Activated CD4-positive, alpha-beta T cell treated with anti-CD3 and anti-CD28 coated beads, Interleukin-10, Interleukin-2, amounts not matched to agents 100 ng/mL and 50 ng/mL, durations not matched to agents 16 hours and 8 hours (primary cell): ENCODE data around the gene ERG.

Experiments used
- DNase-seq: peaks from one replicate; pipeline ENCODE4 v3.0.0-alpha.2; 2020

The ERG gene

DNA sequence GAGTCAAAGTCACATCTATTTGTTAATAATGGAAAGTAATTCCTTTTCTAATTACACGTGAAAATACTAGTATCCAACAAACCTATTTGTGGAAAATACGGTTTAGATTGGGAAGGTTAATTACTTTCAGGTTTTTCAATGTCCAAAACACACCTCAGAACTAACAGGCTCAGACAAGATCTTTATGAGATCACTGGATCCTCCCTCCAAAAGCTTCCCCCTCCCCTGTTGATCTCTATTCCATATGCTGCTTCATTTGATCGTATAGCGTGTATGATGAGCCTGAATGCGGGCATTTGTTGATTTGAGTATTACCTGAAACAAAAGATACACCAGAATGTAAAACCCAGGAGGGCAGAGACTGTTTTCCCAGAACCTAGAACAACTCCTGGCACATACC, 26.5 kb downstream of the ERG start:
- DNase-seq: no peak

DNA sequence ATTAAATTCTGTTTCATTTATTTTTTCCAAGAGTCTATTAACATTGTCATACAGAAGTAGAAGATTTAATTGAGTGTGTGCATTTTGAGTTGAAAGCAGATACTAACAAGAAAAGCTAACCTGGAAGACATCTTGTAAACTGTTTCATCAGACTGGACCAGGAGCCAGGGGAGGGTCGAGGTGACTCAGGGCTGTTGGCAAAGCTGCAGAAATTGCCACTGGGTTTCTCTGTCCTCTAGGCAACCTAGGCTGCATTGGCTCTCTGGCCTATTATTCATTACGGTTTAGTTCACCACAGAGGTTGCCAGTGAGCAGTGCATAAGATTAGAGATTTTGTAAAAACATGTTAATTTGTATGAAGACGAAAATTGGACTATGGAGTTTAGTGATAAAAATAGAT, 27.5 kb downstream of the ERG start:
- DNase-seq: no peak

DNA sequence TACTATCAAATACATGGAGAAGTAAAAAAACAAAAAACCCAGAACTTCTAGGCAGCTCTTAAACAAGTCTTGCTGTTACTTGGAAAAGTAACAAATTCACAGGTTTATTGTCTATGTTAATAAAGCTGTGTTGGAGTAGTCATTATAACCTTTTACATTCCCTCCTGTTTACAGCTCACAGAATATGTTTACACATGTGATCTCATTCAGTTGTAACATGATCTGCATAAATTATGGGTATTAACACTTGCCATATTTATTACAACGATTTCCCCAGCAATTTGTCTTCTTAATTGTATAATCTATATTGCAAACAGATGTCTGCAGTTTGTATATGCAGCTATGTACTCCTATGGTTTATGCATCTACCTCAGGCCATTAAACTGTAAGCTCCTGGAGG, 28.6 kb downstream of the ERG start:
- DNase-seq: no peak

DNA sequence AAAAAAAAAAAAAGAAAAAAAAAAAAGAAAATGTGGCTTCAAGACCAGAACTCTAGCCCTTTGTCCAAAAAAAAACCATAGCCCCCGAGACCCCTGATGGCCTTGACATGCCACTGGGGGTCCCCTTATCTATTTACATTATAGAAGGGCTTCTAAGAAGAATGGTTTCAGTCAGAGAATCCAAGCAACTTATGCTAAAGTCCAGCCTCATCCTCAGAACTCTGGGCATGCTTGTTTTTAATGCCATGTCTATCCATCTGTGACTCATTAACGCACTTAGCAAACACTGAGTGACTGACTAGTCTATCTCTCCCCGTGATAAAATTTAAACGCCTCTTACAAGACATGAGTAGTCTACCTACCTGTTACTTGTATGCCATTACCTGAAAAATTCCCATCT, 29.3 kb downstream of the ERG start:
- DNase-seq: no peak

DNA sequence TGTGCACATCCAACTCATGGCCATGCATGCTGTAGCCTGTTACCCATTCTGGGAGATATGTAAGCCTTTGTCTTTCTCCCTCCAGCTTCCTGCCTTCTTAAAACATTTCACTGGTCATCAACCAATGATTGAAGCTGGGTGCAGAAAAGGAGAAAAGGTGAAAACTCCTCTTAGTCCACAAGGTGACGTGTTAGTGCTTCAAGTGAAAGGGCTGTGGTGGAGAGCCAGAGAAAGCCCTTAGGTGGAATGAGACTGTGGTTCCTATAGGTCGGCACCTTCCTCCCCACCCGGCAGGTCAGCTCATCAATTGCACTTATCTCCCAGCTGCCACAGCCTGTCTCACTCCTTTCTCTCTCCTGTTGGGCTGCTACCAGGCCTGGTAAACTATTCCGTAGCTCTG, 30.4 kb downstream of the ERG start:
- DNase-seq: no peak

DNA sequence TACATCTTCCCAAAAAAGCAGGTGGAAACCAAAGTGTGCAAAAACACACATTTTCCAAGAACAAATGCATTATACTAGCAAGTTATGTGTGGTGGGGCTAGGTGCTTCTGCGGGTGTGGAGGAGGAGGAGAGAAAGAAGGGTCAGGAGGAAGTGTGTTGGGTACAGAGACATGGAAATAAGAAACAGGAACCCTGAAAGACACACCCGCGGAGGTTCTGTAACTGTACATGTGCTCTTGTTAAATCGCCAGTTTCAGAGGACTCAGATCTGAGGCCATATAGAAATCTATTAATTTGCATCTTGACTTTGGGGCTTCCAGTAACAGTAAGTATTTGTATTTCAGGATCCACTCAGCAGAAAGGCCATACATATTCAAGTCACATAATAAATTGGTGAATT, 30.9 kb downstream of the ERG start:
- DNase-seq: no peak

DNA sequence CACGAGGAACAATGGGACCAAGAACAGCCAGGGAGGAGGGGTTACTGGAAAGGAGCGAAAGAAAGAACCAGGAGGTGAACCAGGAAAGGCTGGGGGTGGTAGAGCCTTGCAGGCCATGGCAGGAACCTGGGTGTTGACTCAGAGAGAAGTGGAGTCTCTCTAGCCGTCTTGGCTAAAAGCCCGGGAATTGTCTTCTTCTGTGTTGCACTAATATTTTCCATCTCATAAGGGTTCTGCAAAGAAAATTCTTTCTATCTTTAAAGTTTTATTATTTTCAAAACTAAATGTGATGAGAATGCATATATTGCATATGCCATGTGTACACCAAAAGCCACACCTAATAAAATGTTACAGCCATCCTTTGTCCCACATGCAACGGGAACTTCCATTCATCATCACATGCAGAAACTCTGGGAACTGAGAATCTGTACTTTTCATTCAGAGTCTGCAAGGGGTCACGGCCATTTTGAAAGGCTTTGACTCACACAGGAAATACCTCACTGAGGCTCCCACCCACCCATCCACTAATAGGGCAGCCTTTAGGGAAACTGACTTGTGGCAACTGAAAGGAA, 38.0 kb downstream of the ERG start:
- DNase-seq: no peak

DNA sequence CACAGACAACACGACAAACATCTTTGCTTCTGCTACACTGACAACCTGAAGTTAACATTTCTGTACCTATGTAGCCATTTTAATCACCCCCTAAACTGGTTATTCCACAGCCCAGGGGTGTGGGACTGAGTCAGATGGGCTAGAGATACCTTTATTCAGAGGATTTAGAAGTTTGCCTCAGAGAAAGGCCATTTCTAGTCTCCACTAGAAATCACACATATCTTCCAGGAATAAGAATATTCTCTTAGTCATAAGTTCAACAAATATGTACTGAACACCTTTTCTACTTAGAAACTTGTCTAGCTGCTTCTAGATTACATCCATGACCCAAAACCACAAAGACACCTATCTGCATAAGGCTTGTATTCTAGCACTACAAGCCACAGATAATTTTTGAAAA, 38.8 kb downstream of the ERG start:
- DNase-seq: no peak

DNA sequence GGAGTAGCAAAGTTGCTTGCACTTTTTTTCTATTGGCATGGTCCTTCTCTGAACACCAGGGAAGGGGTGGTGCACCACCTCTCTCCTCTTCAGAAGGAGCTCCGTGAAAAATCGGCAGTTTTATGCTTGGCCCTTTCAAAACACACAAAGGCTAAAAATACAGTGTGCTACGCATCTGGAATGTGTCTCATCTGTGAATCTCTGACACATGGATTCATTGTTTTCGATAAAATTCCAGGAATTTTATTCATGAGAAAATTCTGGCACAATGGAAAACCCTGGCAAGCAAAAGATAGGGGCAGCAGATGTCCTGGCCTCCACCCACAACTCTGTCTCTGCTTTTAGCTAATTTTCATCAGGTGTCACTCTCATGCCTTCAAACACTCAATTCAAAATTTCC, 42.9 kb downstream of the ERG start:
- no peak for DNase-seq

DNA sequence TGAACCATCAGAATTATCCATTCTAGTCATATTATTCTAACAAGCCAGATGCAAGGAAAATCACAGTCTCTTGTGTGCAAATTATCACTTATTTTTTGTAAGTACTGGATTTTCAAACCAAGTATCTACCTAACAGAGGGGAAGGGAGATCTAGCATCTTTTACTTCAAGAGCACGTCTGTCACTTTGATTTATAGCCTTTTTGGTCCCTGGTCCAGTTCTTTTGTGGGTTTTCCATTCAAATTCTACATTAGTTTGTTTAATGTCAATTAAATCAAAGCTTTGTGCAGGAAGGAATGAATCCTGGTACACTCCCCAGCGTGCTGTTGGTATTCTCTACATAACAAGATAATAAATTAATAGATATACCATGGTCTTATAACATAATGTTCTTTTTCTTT, 43.6 kb downstream of the ERG start:
- no peak for DNase-seq

DNA sequence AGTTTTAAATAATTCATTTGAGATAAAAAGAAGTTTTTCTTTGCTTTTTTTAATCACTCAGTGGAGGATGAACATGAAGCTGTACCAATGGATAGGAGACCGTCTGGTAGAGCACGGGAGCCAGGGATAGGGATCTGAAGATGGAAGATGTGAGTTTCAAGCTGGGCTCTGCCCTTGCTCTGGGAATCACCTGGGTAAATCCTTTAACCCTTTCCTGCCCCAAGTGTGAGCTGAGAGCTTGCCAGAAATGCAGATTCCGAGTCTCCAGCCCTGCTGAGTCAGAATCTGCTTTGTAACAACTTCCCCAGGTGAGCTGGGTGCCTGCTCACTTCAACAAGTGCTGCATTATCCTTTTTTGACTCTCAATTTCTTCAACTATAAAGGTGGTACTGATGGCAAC, 44.1 kb downstream of the ERG start:
- no peak for DNase-seq

DNA sequence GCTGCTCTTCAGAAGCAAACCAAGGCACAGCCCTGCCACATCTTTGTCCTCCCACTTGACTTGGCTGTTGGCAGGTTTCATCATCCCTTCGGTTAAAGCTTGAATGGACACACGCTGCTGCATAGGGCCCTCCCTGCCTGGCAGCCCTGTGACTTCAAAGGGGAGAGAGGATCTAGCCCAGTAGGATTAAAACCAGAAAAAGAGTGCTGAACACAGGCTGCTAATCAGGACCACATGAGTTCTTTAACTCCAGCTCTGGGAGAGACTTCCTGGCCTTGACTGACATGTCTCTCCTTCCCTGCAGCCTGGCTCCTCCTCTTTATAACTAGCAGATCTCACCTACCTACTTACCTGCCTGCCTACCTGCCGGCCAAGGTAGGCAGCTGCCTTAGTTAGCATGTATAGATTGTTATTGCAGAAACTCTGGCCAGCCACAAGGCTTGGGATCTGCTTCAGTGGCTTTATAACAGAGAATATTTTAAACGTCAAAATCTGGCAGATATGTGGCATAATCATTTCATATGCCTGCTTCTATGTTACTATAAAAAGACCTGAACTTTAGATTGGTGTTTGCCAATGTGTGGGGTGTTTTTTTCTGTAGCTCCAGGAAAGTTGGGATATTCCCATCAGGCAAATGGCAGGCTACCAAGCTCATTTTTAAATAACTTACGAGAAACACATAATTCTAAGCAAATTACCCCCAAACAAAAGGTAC, 49.4 kb downstream of the ERG start:
- DNase-seq: no peak

DNA sequence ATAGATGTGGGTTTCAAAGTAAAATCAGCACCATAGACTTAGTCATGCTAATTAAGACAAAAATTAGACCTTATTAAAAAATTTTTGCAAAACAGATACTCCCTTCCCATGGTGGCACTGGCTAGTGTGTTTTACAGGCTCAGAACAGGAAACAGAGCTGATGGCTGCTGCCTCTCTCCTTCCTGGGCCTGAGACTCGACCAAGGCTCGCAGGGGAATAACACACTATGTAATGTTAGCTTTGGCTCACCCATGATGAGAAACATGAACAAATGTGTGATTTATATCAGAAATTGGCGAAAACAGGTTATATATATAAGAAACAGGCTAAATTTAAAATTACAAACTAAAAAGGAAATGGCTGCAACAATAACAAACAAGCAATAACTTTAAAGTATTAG, 50.7 kb downstream of the ERG start:
- no peak for DNase-seq

DNA sequence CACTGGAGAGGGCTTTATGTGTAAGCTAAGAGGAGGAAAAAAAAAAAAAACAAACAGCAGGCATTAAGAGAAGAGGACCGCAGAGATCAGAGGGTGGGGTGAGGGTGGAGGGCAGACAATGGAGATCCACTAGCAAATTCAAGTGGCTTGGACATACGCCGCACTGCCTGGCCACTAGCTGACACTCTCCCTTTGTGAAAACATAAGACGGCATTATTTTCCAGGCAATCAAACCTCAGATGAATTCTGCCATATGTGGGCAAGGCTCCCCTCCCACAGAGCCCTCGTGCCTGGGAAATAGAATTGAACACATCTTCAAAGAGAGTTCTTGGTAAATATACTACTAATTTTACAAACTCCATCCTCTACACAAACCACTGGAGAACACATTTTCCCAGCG, 53.6 kb downstream of the ERG start:
- DNase-seq: no peak

DNA sequence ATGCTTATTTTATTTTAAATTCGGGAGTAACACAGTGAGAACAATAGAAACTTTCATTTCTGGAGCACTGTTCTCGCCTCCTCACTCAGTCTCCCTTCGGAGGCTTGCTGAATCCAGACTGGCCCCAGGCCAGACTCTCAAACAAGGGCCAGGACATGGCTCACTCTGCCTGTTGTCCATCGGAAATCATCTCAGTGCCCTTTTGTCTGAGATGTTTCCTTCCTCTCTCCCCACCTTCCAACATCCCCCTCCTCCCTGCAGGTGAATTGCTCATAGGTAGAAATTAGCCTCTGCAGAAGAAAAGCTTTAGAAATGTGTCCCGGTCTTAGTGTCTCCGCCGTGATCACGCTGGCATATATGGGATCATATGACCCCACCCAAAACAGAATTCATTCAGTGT, 55.2 kb downstream of the ERG start:
- DNase-seq: no peak

DNA sequence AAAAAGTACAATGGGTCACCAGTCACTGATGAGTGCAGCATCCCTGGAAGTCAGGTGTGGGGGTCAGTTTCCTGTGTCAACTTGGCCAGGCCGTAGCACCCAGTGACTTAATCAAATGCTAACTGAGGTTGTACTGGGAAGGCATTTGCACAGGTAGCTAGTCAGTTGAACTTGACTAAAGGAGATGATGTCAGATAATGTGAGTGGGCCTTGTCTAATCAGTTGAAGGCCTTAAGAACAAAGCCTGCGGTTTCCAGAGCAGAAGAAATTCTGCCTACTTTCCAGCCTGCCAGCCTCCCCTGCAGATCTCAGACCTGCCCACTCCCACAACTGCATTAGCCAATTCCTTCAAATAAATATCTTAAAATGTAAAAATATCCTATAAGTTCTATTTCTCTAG, 57.1 kb downstream of the ERG start:
- no peak for DNase-seq

DNA sequence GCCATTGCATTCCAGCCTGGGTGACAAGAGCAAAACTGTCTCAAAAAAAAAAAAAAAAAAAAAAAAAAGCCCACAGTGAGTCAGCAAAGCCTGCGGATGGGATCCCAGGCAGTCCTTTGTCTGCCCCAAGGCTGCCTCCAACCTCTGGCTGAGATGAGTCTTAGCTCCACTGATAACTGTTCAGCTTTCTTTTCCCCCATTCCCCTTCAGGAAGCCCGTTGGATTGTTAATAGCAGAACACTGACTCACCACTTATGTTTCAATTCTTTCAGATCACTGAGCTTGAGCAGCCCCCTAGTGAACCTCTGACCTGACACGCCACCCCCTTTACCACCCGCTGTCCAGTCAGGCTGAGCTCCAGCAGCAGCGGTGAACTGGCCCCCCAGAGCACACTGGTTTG, 57.5 kb downstream of the ERG start:
- no peak for DNase-seq

DNA sequence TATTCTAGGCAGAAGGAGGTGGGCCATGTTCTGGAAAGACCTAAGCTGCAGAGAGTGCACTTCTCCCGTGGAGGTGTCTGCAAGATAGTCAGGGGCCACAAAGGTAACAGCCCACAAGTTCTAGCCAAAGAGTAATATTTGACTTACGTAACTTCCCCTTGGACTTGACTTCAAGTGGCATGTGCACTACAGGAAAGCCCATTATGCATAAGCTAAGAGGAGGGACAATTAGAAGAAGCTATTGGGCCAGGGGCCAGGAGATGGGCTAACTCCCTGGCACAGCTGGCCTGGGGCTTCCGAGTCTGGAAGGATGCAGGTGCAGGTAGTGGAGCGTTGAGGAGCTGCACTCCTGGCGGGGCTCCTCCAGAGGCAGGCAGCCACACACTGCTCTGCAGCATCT, 58.3 kb downstream of the ERG start:
- no peak for DNase-seq

DNA sequence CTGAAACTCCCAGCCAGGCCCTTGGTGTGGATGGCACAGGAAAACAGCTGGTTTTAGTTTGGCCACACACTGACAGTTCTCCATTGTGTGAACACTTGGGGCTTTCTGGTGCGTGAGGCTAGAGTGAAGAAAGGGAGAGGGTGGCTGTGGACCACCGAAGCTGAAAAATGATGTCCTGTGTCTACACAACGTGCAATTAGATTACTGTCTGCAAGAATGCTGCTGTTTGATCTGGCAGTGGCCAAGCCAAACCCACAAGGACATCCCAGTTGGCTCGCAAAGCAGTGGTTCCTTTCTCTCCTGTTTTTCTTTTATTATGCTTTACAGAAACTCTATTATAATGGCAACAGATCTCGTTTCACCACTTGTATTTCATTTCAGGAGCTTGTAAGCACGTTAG, 58.9 kb downstream of the ERG start:
- no peak for DNase-seq

DNA sequence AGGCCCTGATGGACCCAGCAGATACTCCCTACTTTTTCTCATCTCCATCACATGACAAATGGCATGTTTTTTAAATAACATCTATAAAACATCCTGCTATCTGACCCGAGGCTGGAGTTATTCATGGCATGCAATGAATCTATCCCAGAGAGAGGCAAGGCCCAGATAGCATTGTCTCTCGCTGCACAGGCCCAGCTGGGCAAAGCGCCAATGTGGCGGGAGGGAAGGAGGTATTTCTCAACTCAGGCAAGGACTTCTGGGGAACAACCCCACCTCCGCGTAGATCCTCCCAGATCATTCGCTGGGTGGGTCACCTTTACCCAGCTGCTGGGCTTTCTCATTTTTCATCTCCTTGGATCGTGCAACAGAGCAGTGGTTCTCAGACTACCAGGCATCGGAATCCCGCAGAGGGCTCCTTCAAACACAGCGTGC, 59.8 kb downstream of the ERG start:
- no peak for DNase-seq

DNA sequence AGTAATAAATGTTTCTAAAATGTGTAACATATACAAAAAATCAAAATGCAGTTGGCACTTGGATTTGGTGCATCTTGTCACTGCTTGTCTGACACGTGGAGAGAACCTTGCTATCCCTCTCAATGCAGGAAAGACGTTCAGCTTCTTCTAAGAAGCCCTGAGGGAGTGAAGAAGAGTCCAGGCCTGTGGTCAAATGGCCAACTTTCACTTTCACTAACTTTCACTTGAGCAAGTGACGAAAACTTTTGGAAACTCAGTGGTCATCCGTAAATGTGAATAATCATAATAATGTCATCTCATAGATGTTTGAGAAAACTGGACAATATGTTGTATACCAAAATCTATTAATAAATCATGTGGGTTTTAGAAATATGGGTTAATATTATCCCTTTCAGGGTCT, 61.9 kb downstream of the ERG start:
- DNase-seq: no peak

DNA sequence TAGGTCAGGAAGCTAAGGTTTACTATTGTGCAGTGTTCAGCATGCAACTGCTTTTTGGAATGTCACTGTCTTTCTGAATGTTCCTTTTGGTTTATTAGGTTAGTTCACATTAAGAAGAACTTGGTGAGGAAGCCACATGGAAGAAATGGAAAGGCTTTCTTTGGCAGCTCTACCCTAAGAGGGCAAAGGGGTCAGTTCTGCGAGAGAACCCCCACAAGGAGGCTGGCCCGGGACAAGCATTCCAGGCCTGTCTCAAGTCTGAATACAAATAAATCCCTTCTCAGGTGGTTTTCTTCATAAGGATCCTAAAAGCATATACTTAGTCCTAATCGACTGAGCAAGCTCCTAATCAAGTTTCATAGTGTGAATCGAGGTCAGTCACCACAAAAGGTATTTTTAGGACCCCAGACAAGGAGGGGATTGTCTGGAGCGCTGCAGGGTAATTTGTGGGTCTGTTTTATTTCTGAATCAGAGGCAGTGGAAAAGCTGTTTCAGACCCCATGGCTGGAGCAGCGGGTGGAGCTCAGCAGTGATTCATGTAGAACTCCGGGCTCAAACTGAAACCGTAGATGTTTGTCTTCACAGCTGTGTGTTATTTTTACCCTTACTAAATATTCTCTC, 63.3 kb downstream of the ERG start:
- DNase-seq: no peak

DNA sequence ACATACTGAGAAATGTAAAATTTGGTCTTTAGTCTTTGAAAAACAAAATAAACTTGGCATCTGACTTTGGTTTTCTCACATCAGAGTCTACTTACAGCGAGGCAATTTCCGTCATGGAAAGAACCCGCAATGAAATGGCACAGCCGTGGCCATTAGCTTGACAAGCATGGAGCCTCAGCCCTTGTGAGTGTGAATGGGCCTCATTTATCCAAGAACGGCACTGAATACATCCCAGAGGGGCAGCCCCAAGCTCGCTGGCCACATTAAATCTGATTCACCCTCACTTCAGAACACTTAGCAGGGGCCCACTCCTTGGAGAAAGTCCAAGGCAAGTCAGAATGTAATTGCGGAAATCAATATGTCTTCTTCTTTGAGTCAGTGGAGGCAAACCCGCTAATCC, 64.8 kb downstream of the ERG start:
- no peak for DNase-seq

DNA sequence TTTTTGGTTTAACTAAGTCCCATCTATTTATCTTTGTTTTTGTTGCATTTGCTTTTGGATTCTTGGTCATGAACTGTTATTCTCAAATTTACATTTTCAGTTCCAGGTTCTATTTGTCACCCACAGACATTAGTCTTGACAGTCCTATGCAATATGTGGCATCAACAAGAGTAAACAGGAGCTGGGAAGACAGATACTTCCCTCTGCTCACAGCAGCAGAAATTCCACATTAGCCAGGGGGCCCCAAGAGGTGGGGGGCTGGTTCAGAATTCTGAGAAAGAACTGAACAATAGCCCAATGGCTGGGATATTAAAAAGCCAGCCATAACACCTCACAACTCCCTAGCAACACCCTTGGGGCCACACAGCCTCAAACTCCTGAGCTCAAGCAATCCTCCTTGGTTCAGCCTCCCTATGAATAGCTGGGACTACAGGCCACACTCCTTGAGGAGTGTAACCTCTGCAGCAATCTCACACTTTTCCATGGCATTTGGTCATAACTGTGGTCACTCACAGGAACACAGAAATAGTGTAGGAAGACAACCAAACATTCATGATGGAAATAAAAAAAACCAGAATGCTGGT, 67.8 kb downstream of the ERG start:
- DNase-seq: no peak

DNA sequence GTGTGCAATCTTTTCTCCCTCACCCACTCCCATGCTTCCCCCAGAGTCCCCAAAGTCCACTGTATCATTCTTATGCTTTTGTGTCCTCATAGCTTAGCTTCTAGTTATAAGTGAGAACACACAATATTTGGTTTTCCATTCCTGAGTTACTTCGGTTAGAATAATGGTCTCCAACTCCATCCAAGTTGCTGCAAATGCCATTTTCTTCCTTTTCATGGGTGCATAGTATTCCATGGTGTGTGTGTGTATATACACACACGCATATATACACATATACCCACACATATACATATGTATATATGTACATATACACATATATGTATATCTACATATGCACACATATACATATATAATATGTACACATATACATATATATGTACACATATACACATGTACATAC, 69.3 kb downstream of the ERG start:
- no peak for DNase-seq
